Measurements from ENCODE around the gene RBM8A. TPM values are rescaled to one million over a fixed set of nuclear protein-coding genes. Genes with fewer than 3 reads are reported as not detected.

Gene RBM8A
- total and polyA plus RNA-seq, 7 donors = 77.8 to 138 (median 97.9) TPM

DNA sequence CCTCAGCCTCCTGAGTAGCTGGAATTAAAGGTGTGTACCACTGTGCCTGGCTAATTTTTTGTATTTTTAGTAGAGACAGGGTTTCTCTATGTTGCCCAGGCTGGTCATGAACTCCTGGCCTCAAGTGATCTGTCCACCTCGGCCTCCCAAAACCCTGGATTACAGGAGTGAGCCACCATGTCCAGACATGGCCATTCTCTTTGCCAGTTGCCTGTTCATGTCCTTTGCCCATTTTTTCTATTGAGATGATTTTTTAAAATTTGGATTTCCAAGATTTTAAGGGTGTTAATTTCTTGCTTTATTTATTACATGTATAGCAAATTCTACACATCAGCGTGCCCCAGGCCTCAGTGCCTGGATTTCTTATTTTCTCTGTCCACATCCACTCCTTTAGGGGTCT is 40.0 kb upstream of the RBM8A start:
- Histone ChIP-seq H3K9me3 (no peaks in the 10 kb centered on the region), H3K4me3 (no peak overlapping the region), H3K4me1 (peaks cover 0 to 29% (median 25%) of the 10 kb centered on the region in 4 donors), H3K36me3 (no peaks in the 10 kb centered on the region), H3K27me3 (no peaks in the 10 kb centered on the region), H3K27ac (no peak overlapping the region)
- 98% methylated on average over 2 of the region's 2 CpGs for WGBS, 2 donors
- no peak for DNase-seq
- no peak for TF ChIP-seq POLR2A (IDR thresholded peaks at IDR 0.05)
- no peak for TF ChIP-seq POLR2AphosphoS5 (IDR thresholded peaks at IDR 0.05)
- TF ChIP-seq CTCF (IDR thresholded peaks at IDR 0.05) = no peak
- no peak for TF ChIP-seq EP300 (IDR thresholded peaks at IDR 0.05)
- intact Hi-C loops (cut with DNase I) = no loop called here

DNA sequence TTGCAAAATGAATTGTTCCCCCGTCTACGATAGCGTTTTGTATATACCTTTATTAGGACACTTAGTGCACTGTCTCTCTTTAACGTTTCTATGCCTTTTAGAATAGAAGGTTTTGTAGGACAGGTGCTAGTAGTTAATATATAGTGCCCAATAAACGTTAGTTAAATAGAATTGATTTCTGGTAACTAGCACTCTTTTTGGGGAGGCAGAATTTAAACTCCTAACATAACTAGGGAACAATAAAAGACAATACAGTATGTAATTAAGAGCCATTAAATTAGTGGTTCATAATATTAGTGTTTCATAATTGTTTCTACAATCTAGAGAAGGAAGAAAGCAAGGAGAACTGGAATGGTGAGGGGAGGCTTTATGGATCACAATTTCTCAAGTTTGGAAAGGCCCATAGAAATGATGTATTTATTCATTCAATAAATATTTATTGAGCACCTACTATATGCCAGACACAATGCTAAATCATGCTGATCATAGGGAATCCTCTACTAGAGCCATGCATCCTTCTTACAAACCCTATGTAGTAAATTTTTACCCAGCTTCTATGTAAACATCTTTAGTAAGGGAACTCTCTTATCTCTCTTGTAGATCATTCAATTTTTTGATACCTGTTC is 37.9 kb upstream of the RBM8A start:
- Histone ChIP-seq H3K9me3 (no peaks in the 10 kb centered on the region), H3K4me3 (peak overlapping the region; percentile 54 to 70 (median 58)), H3K27me3 (no peaks in the 10 kb centered on the region), H3K4me1 (peaks cover 0 to 46% (median 39%) of the 10 kb centered on the region in 4 donors), H3K36me3 (no peaks in the 10 kb centered on the region), H3K27ac (peak overlapping the region; percentile 95 to 100 (median 96))
- WGBS, 2 donors = 1% methylated on average over 5 of the region's 5 CpGs
- TF ChIP-seq POLR2A (IDR thresholded peaks at IDR 0.05) (no peak), CTCF (IDR thresholded peaks at IDR 0.05) (no peak), EP300 (IDR thresholded peaks at IDR 0.05) (no peak), POLR2AphosphoS5 (IDR thresholded peaks at IDR 0.05) (no peak)
- intact Hi-C loops (cut with DNase I) = no loop called here
- no peak for DNase-seq

DNA sequence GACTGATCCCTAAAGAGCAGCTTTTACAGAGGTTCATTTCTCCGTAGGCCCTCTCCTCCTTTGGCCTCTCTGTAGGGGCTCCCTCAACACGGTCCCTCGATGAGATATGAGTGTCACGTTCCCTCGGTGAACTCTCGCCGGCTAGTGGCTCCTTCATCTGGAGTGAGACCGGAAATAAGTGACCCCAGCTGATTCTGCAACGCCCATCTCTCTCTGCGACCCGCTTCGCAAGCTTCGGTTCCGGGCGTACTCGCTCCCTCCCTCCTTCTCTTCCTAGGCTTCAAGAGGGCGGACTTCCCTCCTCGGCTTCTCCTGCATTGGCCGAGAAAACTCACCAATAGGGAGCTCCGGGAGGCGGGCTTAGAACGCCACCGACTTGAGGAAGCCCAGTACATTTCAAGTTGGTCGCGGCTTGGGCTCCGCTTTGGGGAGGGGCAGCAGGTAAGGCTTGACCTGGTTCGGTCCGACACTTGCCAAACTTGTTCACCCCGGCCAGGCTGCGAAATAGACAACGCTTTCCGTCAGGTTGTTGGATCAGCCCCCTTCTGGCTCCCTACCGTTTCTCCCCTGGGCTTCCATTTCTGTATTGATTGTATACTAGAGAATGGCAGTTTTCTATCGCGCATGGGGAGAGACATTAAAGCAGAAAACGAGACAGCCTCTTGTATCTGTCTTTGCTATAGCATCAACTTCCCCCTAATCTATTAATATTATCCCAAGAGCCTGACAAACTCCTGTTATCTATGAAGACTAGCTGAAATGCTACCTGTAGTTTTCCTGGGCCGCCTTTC is 37.2 kb upstream of the RBM8A start, which contains the start of the genes ANKRD34A and POLR3GL:
Gene ANKRD34A, minus strand, starts transcription at position 248 of the 791 bp plus-strand sequence. CDS start 2,816 bp downstream, outside the sequence.
Gene POLR3GL, plus strand, starts transcription at position 363 of the 791 bp plus-strand sequence. CDS start 10,176 bp downstream, outside the sequence.
- WGBS, 2 donors = 1% methylated on average over 37 of the region's 37 CpGs
- TF ChIP-seq POLR2AphosphoS5 (IDR thresholded peaks at IDR 0.05) = peak; percentile 96 to 99 (median 98)
- TF ChIP-seq EP300 (IDR thresholded peaks at IDR 0.05) = no peak
- peak; percentile 92 for TF ChIP-seq POLR2A (IDR thresholded peaks at IDR 0.05)
- intact Hi-C loops (cut with DNase I) = loop anchor here (5.0 kb wide), 1 partner anchor 33 kb away; the partner anchor contains the start of gene TXNIP

GRCh38 chr1:145963265-145964019 is 36.2 kb upstream of the RBM8A start:
- intact Hi-C loops (cut with DNase I) = loop anchor here (5.0 kb wide), 1 partner anchor 34 kb away; the partner anchor contains the start of gene TXNIP
- H3K4me1 ChIP-seq = peaks cover 0 to 63% (median 49%) of the 10 kb centered on the region in 4 donors
- peak overlapping the region; percentile 54 to 70 (median 58) for H3K4me3 ChIP-seq
- DNase-seq = no peak
- H3K9me3 ChIP-seq = no peaks in the 10 kb centered on the region
- no peaks in the 10 kb centered on the region for H3K36me3 ChIP-seq
- WGBS, 2 donors = 21 to 40% methylated on average over 5 of the region's 5 CpGs
- peak overlapping the region; percentile 95 to 100 (median 96) for H3K27ac ChIP-seq
- TF ChIP-seq POLR2AphosphoS5 (IDR thresholded peaks at IDR 0.05) (no peak), POLR2A (IDR thresholded peaks at IDR 0.05) (no peak), EP300 (IDR thresholded peaks at IDR 0.05) (no peak), CTCF (IDR thresholded peaks at IDR 0.05) (no peak)
- H3K27me3 ChIP-seq = no peaks in the 10 kb centered on the region

More for the DNA sequence above, 37.2 kb upstream of the RBM8A start, which contains the start of the genes ANKRD34A and POLR3GL:
- H3K9me3 ChIP-seq = no peaks in the 10 kb centered on the region
- peaks cover 0 to 53% (median 45%) of the 10 kb centered on the region in 4 donors for H3K4me1 ChIP-seq
- DNase-seq = peak; percentile 98
- H3K27ac ChIP-seq = peak within 1 kb of the TSS; percentile 95 to 100 (median 96)
- H3K36me3 ChIP-seq = no peaks in the 10 kb centered on the region
- H3K4me3 ChIP-seq = peak within 1 kb of the TSS; percentile 54 to 70 (median 58)
- H3K27me3 ChIP-seq = no peaks in the 10 kb centered on the region
